Kidney capillary endothelial cell (primary cell): Measurements from ENCODE around the gene FALEC.
"Not testable (repeated sequence)": the region's sequence is repeated elsewhere in the genome, so short reads cannot be mapped to it uniquely, and the experiment has no call there.

Experiments
- DNase-seq: peaks from one replicate; pipeline ENCODE4 v3.0.0-alpha.2; 2018; ENCODE audit warnings: low spot score

Gene FALEC

DNA sequence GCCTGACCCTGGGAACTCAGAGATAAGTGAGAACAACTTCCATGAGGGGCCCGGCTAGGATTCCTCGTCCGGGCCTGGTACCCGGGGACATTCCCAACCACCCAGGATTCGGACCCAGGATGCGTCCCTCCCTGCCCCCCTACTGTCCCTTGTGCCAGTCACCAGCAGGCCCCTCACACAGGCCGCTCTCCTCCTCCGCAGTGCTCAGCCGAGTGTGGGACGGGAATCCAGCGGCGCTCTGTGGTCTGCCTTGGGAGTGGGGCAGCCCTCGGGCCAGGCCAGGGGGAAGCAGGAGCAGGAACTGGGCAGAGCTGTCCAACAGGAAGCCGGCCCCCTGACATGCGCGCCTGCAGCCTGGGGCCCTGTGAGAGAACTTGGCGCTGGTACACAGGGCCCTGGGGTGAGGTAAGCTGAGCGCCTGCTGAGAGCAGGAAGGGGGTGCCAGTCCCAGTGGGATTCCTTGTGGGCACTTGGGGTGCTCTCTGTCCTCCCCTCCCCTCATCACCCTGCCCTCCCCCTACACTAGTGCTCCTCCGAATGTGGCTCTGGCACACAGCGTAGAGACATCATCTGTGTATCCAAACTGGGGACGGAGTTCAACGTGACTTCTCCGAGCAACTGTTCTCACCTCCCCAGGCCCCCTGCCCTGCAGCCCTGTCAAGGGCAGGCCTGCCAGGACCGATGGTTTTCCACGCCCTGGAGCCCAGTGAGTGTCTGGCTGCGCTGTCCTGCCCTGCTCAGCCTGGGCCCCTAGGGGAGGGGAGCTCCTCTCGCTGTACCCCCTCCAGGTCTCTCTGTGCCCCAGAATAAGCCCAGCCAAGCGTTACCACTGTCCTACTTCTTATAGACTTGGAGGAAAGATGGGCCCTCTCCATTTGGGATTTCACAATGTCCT lies 43.5 kb downstream of the FALEC start:
- DNase-seq = no peak

DNA sequence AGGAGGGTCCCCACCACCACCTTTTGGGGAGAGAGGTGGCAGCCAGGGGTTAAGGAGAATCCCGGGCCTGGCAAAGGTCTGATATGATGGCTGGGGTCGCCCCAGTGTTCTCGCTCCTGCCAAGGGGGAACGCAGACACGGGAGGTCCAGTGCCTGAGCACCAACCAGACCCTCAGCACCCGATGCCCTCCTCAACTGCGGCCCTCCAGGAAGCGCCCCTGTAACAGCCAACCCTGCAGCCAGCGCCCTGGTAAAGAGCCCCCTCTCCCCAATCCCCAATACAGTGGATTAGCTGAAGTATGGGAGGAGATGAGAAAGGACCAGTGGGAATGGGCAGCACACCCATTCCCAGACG lies 44.1 kb downstream of the FALEC start:
- no peak for DNase-seq

DNA sequence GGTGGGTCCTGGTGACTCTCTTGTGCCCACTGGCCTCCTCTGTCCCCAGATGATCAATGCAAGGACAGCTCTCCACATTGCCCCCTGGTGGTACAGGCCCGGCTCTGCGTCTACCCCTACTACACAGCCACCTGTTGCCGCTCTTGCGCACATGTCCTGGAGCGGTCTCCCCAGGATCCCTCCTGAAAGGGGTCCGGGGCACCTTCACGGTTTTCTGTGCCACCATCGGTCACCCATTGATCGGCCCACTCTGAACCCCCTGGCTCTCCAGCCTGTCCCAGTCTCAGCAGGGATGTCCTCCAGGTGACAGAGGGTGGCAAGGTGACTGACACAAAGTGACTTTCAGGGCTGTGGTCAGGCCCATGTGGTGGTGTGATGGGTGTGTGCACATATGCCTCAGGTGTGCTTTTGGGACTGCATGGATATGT lies 44.5 kb downstream of the FALEC start:
- no peak for DNase-seq

DNA sequence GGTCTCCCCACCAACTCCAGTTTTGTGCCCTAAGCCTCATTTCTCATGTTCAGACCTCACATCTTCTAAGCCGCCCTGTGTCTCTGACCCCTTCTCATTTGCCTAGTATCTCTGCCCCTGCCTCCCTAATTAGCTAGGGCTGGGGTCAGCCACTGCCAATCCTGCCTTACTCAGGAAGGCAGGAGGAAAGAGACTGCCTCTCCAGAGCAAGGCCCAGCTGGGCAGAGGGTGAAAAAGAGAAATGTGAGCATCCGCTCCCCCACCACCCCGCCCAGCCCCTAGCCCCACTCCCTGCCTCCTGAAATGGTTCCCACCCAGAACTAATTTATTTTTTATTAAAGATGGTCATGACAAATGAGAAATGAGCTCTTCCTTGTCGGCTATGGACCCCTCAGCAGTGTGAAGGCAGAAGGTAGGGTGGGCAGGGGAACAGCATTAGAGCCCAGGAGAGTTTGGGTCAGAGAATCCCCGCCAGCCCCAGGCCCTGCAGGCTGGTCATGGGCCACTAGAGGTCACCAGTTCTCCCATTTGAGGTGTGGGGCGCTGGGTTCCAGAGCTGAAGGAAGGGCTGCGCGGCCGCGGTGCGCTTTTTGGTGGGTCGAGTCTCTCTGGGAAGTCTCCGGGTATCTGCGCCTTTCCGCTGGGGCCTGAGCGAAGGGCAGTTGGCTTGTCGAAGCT lies 45.2 kb downstream of the FALEC start:
- peak; percentile 81 for DNase-seq

DNA sequence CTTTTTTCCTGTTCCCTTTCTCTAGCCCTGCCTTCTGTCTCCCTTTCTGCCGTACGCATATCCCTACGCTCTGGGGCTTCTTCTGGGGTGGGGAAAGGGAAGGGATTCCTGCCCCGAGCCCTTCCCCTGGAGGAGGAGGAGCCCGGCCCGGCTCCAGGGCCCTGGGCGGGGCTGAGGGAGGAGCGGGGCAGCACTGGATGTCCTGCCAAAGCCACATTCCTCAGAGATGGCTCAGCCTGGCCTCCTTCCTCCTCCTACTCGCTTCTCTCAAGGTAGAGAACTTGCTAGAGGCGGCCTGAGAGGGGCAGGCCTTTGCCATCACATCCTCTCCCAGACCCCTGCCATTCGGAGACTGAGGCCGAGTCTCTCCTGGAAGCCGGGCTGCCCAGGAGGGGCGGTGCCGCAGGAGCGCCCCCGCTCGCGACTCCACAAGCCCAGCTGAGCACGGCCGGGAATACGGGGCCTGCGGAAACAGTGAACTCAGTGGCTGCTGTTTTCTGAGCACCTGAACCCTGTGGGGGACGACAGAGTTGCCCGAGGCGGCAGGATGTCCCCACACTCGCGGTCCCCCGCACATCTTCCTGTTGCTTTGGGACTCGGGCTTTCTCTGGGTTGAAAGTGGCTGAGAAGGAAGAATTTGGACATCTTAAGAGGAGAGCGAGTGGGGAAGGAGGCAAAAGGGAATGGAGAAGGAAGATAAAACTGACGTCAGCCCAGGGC lies 45.9 kb downstream of the FALEC start:
- peak; percentile 98 for DNase-seq

DNA sequence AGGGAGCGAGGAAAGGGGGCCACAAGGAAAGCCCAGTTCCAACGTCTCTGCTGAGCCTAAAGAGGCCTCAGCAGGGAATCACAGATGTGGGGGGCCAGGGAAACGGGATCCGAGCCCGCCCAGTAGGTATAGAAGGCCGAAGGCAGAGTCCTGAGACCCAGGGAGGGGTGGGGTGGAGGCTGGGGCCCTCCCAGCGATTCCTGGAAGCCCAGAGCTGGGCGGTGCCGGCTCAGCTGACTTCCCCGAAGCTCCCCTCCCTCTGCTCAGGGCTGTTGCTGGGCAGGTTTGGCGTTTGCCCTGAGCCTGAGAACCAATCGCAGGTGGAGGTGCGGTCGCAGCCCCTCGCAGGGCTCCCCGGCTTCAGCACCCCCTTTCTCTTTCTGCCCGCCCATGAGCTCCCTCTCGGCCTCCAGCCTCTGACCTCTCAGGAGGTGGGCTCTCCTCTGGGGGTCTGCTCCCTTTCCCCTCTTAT lies 46.5 kb downstream of the FALEC start:
- DNase-seq = no peak

DNA sequence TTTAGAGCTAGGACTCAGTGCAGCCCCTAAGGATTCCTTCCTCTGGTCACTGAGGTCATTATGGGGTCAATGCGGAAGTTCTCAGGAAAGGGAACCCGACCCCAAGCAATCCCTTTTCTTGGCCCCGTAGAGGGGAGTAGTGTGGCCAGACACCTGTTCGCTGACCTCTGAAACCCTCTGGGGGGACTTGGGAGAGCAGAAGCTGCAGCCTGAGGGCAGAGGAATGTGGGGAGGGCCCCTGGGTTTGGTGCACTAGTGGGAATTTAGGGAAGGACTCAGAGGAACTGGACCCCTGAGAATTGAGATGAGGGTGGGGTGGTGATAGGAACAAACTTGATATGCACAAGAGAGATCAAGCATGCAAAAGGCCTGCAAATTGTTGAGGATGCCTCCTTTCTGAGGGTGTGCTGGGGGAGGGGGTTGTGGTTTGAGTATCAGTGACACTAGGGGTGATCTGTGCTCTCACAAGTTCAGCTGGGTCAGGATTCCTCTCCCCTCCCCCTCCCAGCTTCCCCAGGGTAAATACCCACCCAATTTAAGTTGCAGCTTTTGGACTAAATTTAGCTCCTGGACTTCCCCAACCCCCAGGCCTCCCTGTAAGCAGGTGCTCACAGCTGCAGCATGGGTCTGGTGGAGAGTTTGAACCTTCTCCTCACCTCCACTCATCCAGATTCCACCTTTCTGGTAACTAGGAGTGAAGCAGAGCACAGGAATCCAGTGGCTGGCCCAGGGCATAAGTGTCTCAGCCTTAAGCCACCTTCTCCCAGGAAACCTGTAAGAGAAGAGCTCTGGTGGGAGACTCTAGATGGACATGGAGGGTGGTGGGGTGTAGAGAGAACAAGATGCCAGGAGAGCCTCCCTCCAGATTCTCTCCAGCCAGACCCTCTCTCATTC lies 47.1 kb downstream of the FALEC start:
- no peak for DNase-seq

DNA sequence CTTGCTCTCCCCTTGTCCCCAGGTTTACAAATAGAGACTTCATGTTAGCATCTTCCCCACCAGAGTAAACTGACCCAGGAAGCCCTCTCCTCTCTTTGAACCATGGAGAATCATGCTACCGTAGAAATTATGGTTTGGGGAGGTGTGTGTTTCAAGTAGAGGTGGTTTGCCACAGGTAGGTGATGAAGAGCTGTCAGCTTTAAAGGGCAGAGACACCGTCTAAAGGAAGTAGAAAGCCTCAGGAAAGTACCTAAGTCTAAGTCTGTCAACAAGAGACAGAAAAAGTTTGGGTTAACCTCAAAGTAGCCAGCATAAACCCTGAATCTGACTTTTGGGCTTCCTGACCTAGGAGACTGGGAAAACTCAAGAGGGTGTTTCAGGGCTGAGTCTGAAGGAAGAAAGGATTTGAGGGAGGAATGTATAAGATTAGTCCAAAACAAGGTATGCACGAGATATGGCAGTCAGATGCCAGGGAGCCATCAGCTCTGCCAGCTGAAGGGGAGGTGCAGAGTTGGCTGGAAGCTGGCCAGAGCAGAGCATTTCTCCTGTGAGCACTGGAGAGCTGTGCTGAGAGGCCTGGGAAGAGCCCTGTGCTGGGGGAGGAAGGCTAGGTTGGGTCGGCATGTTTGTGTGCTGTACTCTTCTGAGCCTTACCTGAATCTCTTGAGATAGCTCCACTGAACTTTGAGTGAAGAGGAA lies 47.9 kb downstream of the FALEC start:
- DNase-seq = no peak

DNA sequence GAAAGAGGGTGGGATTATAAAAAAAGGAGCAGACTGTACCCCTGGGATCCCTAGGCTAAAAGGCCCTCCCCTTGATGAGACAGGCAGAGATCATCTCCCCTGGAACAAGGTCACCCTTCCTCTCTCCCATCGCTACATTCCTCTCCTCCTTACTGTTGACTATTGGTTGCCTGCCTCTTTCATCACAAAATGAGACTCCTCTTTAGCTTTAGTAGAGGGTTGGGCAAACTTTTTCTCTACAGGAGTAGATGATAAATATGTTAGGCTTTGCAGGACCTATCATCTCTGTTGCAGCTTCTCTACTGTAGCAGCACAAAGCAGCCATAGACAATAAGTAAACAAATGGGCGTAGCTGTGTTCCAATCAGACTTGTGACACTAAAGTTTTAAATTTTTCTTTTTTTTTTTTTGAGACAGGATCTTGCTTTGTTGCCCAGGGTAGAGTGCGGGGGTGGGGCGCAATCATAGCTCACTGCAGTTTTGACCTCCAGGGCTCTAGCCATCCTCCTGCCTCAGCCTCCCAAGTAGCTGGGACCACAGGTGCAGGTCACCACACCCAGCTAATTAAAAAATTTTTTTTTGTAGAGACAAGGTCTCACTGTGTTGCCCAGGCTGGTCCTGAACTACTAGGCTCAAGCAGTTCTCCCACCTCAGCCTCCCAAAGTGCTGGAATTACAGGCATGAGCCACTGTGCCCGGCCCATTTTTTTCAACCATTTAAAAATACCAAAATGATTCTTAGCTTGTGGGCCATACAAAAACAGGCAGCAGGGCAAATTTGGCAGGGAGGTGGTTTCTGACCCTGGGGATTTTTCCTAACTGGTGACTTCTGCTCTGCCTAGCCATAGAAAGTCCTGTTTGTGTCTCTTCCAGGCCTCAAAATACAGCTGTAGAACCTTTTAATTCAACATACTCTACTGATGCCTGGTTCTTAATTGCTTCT lies 48.8 kb downstream of the FALEC start:
- no peak for DNase-seq

DNA sequence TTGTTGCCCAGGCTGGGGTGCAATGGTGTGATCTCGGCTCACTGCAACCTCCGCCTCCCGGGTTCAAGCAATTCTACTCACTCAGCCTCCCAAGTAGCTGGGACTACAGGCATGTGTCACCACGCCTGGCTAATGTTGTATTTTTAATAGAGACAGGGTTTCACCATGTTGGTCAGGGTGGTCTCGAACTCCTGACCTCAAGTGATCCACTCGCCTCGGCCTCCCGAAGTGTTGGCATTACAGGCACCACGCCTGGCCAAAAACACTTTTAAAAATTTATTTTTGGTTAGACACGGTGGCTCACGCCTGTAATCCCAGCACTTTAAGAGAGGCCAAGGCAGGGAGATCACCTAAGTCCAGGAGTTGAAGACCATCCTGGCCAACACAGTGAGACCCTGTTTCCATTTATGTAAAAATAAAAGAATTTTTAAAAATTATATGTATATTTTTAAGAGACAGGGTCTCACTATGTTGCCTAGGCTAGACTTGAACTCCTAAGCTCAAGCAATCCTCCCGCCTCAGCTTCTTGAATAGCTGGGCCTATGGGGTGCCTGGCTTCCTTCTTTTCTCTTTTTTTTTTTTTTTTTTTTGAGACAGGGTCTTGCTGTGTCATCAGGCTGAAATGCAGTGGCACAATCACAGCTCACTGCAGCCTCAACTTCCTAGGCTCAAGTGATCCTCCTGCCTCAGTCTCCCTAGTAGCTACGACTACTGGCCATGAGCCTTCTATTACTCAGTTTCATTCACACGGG lies 49.9 kb downstream of the FALEC start:
- DNase-seq = not testable (repeated sequence)

DNA sequence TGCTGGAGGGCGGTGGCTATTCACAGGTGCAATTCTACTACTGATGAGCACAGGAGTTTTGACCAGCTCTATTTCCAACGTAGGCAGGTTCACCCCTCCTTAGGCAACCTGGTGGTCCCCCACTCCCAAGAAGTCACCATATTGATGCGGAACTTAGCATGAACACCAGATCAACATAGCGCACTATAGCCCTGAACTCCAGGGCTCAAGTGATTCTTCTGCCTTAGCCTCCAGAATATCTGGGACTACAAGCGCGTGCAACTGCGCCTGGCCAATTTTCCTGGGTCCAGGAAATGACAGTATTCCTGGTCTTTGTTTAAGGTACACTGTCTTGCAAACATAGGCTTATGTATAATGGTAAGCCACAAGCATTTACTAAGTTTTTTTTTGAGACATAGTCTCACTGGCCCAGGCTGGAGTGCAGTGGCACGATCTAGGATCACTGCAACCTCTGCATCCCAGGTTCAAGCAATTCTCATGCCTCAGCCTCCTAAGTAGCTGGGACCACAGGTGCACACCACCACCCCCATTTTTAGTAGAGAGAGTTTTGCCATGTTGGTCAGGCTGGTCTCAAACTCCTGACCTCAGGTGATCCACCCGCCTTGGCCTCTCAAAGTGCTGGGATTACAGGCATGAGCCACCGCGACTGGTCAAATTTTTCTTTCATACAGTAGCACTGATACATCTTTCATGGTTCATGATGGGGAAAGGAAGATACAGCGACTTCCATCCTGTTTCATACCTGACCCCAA lies 51.2 kb downstream of the FALEC start:
- no peak for DNase-seq

DNA sequence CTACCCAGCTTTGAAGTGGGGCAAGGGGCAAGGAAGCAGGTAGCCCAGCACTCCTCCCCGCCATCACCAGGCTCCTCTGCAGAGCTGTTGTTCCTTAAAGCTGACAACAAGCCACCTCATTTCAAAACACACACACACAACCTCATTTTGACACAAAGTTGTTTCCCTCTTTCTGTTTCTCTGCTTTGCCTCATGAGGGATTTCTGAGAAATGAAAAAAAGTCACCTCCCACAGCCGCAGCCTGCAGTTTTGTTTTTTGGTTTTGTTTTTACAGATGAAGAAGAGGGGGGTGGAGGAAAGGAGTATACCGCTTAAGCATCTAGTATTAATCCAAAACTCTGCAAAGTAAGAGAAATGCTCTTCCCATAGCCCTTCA lies 51.8 kb downstream of the FALEC start:
- DNase-seq = no peak

DNA sequence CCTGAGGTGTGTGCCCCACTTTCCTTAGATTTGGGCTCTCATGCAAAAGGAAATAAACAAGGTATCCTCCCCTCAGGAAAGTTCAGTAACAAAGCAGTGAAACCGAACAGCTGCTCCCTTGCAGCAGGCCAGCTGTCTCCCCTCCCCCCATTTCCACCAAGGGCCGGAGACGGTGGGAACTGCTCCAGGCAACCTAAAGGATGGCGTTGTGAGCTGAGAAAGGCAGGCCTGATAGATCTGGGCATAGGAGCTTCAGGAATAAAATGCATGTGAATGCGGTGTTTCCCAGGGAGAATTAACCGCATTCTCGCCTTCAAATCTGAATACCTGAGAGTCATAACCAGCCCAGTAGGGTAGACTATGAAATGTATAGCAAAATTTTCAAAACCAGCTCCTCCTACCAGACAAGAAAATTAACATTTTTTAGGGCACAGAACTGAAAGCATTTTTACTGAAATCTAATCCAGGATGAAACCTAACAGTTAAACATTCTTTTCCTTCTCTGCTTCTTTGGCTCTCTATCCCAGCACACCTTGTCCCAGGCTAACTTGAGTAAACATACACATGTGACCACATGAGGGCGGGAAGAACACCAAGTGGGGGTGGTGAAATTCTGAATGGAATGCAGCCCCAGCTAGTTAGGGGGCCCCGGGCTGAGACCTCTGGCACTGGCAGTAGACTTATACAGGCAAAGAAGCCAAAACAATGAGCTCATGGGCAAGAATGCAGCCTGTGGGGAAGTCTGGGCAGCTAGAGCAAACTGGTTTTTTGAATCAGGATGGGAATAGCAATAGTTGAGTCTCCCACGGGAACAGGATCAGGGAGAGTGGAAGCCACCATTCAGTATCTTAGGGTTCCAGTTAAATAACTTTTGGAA lies 52.4 kb downstream of the FALEC start:
- peak; percentile 63 for DNase-seq

DNA sequence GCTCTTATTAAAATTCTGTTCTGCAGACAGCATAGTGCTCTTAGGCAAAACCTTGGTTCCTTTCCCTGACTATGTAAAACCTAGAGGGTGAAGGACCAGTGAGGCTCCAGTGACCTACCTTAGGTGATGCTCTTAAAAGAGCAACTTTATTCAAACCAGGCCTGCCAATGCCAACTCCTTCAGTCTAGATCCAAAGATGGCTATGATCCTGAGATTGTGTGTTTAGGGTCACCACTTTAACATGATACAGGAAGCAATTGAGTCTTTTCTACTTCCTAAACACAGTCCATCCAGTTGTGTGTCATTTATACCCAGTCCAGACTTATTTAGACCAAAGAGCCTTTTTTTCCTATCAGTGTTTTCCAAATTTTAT lies 53.0 kb downstream of the FALEC start:
- no peak for DNase-seq

DNA sequence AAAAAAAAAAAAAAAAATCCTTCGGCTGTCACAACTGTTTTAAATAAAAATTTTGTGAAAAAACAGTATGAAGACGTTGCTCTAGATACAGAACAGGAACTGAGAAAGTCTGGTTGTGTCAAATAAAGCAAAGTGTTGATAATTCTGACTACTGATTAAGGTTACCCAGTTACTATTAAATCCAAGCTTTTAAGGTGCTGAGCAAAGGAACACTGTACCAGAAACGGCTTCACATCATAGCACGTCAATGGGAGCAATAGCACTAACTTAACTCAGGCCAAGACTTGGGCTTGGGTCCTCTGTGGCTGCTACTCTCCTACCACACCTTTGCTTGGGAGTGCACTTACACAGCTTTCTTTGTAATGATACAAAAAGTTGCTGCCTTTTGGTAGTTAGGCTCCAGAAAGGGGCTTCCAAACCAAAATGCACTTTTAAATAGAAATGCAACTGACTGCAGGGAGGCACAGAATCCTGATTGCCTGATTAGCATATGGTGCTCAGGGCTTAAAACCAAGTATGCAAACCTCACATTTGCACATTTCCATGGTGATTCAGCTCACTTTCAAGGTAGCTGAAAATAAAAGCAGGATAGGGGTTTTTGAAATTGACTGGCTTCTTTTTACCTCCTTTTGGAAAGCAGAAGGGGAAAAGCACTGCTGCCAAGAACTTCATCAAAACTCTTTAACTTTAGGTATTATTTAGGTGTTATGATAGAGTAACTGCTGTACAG lies 57.5 kb downstream of the FALEC start:
- DNase-seq = no peak

DNA sequence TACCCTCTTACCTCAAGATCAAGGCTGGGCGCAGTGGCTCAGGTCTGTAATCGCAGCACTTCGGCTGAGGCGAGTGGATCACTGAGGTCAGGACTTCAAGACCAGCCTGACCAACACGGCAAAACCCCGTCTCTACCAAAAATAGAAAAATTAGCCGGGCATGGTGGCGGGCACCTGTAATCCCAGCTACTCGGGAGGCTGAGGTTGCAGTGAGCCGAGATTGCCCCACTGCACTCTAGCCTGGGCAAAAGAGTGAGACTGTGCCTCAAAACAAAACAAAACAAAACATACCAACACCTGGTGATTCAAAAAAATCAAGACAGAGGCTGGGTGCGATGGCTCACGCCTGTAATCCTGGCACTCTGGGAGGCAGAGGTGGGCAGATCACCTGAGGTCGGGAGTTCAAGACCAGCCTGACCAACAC lies 58.1 kb downstream of the FALEC start:
- DNase-seq = not testable (repeated sequence)
